SKM-1 (cell line): Measurements from ENCODE around the gene ADH4.
"Not testable (repeated sequence)": the region's sequence is repeated elsewhere in the genome, so short reads cannot be mapped to it uniquely, and the experiment has no call there.

Experiments
- DNase-seq: peaks from one replicate; lab custom pipeline; 2025; ENCODE audit not compliant: unreplicated experiment; lab: John Stamatoyannopoulos, UW

Gene ADH4

GRCh38 chr4:99084595-99084994, 59.5 kb downstream of the ADH4 start:
- DNase-seq, result no peak

DNA sequence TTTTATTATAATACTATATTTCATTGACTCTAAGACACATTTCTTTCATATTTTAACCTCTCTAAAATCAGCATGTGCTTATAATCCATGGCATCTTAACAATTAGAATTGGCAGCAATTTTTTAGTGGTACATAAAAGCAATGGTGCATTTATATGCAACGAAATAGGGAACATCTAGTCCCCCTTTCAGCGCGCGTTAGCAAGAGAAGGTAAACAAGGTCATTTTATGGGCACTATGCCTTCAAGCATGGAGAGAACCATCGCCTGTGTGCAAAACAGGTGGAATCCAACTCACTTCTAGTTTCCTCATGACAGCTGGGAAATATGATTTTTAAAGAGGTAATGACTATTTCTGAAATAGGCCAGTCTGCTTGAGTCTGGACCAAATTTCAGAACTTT, 61.9 kb downstream of the ADH4 start:
- DNase-seq, result no peak

GRCh38 chr4:99080869-99081268, 63.2 kb downstream of the ADH4 start:
- not testable (repeated sequence) for DNase-seq

DNA sequence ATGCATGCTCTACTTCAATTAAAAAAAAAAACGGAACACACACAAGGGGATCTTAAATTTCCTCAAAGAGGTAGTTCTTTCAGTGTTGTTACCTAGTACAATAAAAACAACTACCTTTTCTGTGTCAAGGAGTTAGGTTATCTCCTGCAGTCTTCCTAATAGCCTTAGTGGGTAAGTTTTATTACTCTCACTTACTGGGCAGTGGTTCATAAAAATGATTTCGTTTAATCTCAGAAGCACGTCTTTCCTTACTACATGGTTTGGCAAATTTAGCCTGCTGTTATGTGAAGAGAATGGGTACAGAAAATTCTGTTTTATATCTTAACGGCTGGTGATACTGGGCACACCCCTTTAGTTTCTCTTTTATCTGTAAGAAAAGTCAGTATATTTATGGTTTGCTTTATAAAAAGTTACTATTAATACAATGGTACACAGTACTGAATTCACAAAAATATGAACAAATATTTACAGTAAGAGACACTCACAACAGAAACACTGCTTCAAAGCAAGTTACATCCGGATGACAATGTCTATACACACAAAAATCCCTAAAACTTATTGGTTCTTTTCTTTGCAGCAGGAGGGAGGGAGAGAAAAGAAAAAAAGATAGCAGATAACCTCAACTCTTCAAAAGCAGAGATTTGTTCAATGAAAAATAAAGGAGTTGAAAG, 64.3 kb downstream of the ADH4 start:
- no peak for DNase-seq

- no peak for DNase-seq
Observed at GRCh38 chr4:99078931-99079624, 65.0 kb downstream of the ADH4 start.

- no peak for DNase-seq
Observed at GRCh38 chr4:99078336-99078735, 65.8 kb downstream of the ADH4 start.

DNA sequence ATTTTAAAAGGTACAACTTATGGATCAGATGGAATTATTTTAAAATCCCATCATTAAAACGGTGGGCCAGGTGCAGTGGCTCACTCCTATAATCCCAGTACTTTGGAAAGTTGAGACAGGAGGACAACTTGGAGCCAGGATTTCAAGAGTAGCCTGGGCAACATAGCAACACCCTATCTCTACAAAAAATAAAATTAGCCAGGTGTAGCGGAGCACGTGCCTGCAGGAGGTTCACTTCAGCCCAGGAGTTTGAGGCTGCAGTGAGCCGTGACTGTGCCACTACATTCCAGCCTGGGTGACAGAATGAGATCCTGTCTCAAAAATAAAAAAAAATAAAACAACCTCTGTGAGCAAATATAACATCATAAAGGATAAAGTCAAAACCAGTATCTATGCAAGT, 66.9 kb downstream of the ADH4 start:
- no peak for DNase-seq

GRCh38 chr4:99076292-99076976, 67.7 kb downstream of the ADH4 start:
- DNase-seq, result no peak

- DNase-seq, result no peak
Observed at GRCh38 chr4:99074816-99075215, 69.3 kb downstream of the ADH4 start.
